ENCODE results near the gene KCNC3. TPM values are rescaled to one million over a fixed set of nuclear protein-coding genes. Genes with fewer than 3 reads are reported as not detected.
"Not testable (repeated sequence)": the region's sequence is repeated elsewhere in the genome, so short reads cannot be mapped to it uniquely, and the experiment has no call there.

Gene KCNC3
- total RNA-seq, 1 donor from 2014 or later, result 12.8 TPM

- Histone ChIP-seq H3K27ac (no peak overlapping the region), H3K36me3 (no peaks in the 10 kb centered on the region), H3K4me1 (peaks cover 6% of the 10 kb centered on the region), H3K9me3 (peaks cover 5% of the 10 kb centered on the region), H3K27me3 (no peaks in the 10 kb centered on the region), H3K4me3 (no peak overlapping the region)
- TF ChIP-seq, protein P1, sequence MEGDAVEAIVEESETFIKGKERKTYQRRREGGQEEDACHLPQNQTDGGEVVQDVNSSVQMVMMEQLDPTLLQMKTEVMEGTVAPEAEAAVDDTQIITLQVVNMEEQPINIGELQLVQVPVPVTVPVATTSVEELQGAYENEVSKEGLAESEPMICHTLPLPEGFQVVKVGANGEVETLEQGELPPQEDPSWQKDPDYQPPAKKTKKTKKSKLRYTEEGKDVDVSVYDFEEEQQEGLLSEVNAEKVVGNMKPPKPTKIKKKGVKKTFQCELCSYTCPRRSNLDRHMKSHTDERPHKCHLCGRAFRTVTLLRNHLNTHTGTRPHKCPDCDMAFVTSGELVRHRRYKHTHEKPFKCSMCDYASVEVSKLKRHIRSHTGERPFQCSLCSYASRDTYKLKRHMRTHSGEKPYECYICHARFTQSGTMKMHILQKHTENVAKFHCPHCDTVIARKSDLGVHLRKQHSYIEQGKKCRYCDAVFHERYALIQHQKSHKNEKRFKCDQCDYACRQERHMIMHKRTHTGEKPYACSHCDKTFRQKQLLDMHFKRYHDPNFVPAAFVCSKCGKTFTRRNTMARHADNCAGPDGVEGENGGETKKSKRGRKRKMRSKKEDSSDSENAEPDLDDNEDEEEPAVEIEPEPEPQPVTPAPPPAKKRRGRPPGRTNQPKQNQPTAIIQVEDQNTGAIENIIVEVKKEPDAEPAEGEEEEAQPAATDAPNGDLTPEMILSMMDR (IDR thresholded peaks at IDR 0.05), result no peak
- no peak for DNase-seq
- intact Hi-C loops (cut with DNase I), result no loop called here
- ATAC-seq, result peak; percentile 60
Observed at GRCh38 chr19:50344661-50345318, 15.6 kb upstream of the KCNC3 start.

- H3K27me3 ChIP-seq, result no peaks in the 10 kb centered on the region
- H3K4me1 ChIP-seq, result no peaks in the 10 kb centered on the region
- H3K9me3 ChIP-seq, result peaks cover 5% of the 10 kb centered on the region
- no peak overlapping the region for H3K4me3 ChIP-seq
- intact Hi-C loops (cut with DNase I), result no loop called here
- no peak for DNase-seq
- no peaks in the 10 kb centered on the region for H3K36me3 ChIP-seq
- TF ChIP-seq, protein P1 (IDR thresholded peaks at IDR 0.05), result no peak
- no peak overlapping the region for H3K27ac ChIP-seq
- peak; percentile 85 for ATAC-seq
Observed at GRCh38 chr19:50341091-50341564, 12.0 kb upstream of the KCNC3 start.

DNA sequence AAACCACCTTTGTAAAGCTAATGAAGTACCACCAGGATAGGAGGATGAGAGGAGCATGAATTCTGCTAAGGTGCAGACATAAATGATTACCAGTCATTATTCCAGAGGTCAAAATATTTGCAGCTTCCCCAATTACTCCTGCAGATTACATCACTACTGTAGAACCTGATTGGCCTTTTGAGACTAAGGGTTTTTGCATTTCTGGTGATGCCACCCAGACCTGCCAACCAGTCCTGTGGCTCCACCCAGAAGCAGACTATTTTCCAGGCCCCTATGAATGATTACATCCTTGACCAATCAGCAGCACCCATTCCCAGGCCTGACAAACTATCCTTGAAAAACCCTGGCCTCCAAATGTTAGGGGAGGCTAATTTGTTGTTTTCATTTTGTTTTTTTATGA, 11.2 kb upstream of the KCNC3 start:
- H3K4me1 ChIP-seq, result no peaks in the 10 kb centered on the region
- H3K4me3 ChIP-seq, result no peak overlapping the region
- ATAC-seq (no peak), DNase-seq (no peak)
- H3K9me3 ChIP-seq, result peaks cover 5% of the 10 kb centered on the region
- TF ChIP-seq, protein P1 (IDR thresholded peaks at IDR 0.05), result no peak
- intact Hi-C loops (cut with DNase I), result no loop called here
- no peak overlapping the region for H3K27ac ChIP-seq
- H3K27me3 ChIP-seq, result no peaks in the 10 kb centered on the region
- no peaks in the 10 kb centered on the region for H3K36me3 ChIP-seq

DNA sequence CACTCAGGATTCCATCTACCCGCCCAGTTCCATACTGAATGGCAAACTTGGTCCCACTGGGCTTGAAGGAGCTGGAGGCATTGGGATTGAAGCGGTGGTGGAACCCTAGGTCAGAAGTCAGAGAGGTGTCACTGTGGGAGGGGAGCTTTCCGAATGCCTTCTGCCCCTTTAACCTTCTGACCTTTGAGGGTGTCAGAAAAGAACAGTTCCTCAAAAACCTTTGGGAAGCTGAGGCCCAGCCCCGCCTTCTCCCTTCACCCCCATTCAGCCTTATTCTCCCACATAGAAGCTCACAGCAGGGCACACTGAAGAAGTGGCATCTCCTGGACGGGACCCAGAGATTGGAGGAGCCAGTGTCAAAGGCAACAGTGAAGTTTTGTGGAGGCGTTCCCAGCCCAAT, 7.9 kb upstream of the KCNC3 start:
- H3K36me3 ChIP-seq; ATAC-seq; H3K4me3 ChIP-seq; intact Hi-C loops (cut with DNase I); DNase-seq; H3K9me3 ChIP-seq; H3K27me3 ChIP-seq; H3K27ac ChIP-seq: not testable (repeated sequence)
- H3K4me1 ChIP-seq, result peaks cover 11% of the 10 kb centered on the region

GRCh38 chr19:50334741-50335421, 5.7 kb upstream of the KCNC3 start:
- TF ChIP-seq, protein P1 (IDR thresholded peaks at IDR 0.05), result no peak
- Histone ChIP-seq H3K4me3 (no peak overlapping the region), H3K4me1 (peaks cover 16% of the 10 kb centered on the region), H3K27me3 (no peaks in the 10 kb centered on the region), H3K36me3 (no peaks in the 10 kb centered on the region), H3K9me3 (no peaks in the 10 kb centered on the region), H3K27ac (no peak overlapping the region)
- ATAC-seq, result no peak
- intact Hi-C loops (cut with DNase I), result no loop called here
- DNase-seq, result no peak

Data from upper lobe of right lung (tissue), 1 donor.